ENCODE results near the gene RFX3.

The RFX3 gene

DNA sequence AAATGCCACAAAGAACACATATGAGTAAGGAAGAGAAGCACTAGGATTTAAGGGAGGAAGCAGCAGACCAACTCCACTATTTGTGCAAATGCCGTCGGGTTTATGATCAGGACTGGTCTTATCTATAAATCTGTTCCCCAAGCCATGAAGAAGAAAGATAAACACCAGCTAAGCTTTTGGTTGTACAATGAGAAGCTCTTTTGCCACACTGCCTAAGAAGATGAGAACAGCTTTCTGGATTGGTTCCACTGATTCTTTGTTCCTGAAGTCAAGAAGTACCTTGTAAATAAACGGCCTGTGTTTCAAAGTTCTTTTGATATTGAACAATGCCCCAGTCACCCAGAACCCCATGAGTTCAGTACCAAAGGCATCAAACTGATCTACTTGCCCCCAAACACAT is 93.9 kb downstream of the RFX3 start:
- no peak for DNase-seq

DNA sequence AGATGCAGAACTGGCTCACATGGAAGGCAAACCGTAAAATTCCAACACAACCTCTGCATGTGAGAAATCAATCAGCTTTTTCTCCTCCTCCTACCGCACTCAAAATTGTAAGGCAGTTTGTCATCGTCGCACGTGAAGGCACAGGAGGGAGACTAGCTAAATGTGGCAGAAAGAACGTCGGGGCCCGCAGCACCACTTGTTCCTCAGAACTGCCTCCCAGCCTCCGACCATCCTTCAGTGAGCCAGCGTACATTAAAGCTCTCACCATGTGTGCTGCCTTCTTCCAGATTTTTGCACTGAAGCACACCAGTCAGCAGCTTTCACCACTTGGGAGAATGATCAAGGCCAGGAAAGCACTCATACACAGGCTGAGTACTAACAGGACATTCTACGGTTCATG is 105.9 kb downstream of the RFX3 start:
- DNase-seq, result no peak

DNA sequence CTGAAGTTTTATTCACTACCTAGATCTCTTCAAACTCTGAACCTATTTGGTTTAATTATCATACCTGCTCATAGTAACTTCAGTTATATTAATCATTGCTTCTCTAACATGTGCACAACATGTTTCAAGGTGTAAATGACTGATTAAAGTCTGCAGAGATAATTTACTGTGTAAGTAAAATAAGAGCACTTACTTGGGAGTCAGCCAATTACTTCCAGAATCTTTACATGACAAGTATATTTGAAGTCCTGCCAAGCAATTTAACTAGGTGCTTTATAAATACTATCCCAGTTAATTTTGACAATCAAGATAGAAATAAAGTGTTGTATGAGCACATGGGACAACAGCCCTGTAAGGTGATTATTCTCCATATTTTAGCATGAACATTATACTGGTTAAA is 109.9 kb downstream of the RFX3 start:
- no peak for DNase-seq

DNA sequence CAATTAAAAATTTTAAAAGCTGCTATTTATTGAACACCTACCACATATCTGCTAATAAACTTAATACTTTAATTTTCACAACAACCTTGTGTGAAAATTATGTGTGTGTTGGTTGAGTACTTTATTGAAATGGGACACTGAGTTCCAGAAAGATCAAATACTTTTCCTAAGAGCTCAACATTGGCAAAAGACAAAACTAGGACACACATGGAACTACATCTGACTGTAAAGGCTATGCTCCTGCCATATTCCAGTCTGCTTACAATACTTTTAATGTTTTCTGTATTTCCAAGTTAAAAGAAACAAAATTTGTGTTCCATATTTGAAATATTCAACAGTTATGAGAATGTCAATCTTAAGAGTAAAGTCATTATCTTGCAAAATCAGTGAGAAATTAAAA is 111.8 kb downstream of the RFX3 start:
- no peak for DNase-seq

DNA sequence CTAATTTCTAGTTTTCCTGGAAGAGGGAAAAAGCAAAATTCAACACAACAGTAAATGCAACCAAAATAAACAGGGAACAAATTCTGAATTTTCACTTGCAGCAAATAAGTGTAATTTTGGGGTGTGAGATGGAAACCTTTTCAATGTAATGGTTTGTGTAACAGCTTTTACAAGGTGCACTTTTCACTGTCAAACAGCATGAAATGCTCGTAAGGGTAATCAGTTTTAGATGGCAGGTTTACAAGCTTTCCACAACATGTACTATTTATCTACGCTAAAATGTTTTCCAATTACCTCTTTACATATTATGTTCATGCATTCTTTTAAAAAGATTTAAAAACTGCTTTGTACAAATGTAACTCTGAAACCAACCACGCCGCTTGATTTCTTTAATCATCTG is 115.3 kb downstream of the RFX3 start:
- no peak for DNase-seq

DNA sequence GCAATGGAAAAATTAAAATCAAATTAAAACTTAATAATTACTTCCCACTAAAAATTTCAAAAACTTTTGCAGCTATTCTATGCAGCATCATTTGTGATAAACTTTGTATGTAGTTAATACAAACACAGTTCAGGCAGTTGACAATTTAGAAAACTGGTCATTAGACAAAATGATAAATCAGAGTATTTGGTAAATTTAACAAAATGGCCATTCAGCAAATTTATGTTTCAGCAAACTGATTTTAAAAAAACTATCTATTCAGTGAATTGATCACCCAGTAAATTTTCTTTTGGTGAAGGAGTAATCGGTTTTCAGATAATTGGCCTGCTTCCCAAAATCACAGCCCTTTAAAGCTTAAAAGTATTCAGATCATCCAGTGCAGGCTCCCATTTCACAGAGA is 116.3 kb downstream of the RFX3 start:
- DNase-seq, result no peak

DNA sequence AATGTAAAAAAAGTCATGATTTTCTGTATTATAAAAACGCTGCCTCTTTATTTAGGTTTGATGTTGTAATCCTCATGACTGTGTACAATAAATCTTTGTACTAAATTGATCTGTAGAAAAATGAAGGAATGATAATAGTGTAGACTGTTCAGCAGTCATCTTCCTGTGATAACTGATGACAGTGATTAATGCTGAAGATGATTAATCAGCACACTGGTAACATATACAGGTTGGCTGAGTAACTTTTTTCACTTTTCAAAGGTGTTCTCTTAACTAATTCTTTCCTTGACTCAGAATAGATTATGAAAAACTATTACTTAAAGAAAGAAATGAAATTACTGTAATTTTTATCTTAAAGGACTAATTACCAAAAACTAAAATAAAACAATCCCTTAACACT is 122.5 kb downstream of the RFX3 start:
- no peak for DNase-seq

DNA sequence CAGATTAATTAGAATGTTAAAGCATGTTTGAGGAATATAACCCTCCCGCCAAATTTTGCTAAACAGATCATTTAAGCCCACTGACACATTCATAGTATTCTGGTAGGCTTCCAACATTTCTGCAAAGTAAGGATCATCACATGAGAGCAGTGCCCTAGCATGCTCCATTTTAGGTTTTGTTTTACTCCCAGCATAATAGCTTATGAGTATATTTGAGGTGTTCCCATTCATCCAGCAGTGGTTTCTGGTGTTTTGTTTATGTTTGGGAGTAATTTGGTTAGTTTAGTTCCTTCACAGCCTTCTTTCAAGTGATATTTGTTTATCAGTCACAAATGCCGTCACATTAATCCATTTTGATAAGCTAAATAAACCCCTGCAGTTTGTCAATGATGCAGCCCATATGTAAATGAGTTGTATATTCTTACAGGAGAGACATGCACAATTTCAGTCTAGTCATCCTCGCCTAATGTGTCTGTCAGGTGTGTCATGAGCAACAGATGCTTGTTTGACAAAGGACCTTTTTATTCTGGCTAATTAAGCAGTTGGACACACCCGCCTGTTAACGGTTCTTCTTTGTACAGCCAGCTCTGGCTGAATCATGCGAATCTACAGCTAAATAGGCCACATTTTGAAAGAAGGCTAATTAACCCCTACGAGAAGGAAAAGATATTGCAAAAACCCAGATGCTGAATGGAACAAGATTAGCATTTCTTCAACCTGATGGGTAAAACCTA is 124.4 kb downstream of the RFX3 start:
- DNase-seq, result no peak

DNA sequence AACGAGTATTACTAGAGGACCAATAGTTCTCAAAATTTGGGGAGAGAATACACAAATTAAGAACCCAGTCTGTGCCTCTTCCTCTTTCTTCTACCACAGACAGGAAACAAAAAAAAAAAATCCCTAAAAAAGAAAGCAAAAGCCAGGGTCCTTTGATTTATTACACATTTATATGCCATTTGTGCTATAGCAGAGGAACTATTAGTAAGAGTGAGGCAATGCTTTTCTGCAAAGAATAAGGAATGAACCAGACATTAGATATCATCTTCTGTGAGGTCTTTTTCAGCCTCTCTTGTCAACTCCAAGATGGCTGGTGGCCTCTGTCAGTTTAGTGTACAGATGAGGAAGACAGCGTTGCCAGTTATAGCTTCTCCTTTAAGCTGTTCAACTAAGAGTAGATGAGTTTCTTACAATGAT is 127.6 kb downstream of the RFX3 start:
- no peak for DNase-seq

DNA sequence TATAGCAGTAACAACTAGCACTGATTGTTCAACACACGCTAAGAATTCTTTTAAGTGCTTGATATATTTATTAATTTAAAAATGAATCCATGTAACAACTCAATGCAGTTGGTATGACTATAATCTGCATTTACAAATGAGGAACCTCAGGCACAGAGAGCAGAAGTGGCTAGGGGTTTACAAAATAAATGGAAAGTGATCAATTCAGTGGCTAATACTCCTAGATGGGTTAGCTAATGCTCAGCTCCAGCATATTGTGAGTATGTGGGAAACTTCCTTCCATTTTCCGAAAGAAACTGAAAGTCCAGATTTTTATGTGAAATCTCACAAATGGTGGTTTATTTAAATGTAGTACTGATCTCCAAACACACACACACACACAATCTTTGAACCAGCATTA is 128.0 kb downstream of the RFX3 start:
- DNase-seq, result no peak

DNA sequence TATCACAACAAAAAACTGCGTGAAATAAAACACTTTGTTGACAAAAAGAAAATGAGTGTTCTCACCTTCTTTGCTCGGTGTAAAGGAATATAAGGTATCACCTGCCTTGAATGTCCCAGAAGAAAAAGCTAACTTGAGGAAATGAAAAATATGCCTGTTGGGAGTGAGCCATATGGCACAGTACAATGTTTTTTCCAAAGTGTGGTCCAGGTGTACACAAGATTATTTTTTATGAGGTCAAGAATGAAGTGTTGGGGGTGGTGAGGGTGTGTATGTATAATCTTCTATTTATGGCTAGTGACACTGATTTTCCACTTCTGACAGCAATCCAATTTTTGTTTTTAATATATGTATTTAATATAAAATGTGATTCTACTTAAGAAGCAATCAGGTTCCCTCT is 134.4 kb downstream of the RFX3 start:
- no peak for DNase-seq

DNA sequence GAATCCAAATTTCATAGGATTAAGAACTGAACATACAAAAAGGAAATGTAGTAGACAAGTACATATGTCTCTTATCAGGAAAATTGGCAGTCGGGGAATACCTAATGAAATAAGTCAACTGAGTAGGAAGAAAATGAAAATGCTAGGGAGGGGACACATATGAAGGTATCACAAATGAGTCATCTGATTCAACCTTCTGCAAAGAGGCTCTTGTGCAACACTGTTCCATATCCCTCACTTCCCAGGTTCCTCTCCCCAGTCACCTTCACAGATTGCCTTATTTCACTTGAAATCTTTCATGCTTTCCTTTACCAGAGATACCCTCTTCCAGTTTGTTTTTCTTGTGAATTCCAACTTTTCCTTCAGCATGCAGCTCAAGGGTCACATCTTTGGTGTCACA is 139.0 kb downstream of the RFX3 start:
- no peak for DNase-seq

DNA sequence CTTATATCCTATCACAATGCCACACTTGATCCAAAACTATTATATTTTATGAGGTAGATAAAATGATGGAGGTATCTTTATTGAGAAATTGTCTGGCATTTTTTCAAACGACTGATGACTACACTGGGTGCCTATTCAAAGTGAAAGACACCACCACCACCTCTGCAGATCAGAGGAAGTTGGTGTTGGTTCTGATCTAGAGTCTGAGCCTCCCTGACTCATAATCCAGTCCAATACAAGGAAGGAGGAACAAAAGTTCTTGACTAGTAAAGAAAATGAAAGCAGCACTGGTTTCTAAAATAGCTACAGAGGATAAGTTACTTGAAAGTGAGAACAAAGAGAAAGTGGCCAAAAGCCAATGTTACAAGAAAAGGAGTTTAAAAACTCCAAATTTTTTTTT is 139.9 kb downstream of the RFX3 start:
- DNase-seq, result no peak

DNA sequence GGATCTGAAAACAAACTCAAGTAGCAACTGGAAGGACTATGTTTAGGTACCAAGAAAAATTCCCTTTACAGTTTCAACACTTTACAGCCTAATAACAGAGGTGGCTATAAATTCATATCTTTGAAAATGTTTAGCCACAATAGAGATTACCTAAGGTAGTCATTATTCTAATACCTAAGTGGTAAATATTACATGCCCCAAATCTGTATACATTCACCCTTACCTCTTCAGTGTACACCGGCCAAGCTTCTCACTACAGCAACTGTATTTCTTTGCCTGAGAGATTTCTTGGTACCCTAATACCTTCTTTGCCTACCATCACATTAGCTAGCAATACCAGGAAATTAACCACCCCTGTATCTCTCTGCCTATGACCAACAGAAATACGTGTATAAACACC is 154.0 kb downstream of the RFX3 start:
- DNase-seq, result no peak

DNA sequence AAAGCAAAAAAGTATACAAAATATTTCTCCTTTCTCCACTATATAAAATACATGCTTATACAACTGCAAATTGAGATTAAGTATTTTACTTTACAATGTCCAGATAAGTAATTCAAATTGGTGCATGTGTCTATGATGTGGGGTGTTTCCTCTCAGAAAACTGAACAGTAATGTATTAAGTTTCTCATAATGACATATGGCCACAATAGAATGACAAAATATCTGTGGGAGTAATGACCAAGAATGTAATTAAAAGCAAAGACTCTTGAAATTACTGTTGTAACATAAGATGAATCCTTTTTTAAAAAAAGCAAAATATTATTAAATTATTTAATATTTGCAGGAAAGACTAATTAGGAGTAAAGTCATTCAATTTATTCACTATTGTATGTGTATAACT is 155.1 kb downstream of the RFX3 start:
- no peak for DNase-seq

DNA sequence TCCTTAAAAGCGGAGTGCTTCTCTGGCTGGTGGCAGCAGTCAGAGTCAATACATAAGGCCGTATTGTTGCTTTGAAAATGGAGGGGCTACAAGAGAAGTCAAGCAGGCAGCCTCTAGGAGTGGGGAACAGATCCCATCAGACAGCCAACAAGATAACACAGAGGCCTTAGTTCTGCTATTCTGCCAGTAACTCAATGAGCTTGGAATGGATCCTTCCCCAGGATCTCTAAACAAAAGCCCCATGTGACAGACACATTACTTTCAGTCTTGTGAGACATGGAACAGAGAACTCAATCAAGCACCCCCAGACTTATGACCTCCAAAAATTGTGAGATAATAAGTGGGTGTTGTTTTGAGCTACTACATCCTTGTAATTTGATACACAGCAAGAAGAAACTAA is 158.6 kb downstream of the RFX3 start:
- DNase-seq, result no peak

DNA sequence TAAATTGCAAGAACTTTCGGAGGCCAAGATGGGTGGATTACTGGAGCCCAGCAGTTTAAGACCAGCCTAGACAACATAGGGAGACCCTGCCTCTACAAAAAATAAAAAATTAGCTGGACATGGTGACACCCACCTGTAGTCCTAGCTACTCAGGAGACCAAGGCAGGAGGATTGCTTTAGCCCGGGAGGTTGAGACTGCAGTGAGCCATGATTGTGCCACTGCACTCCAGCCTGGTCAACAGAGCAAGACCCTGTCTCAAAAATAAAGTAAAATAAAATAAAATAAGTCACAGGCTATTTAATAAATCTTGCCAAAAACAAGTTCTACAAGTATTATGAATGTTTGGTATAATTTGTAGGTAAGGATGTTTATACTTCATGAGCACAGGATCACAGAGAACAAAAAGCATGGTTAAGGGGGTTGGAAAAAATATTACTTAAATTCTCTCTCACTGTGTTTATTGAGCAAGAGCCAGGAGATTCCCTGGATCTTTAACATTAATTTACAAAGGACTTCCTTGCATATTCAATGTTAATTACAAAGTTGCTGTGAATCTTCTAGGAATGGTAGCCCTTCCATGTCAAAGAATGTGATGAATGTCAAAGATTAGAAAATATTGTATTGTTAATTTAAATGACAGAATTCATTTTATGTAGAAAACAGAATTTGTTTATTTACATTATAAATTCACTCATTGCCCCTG is 164.0 kb downstream of the RFX3 start:
- no peak for DNase-seq

DNA sequence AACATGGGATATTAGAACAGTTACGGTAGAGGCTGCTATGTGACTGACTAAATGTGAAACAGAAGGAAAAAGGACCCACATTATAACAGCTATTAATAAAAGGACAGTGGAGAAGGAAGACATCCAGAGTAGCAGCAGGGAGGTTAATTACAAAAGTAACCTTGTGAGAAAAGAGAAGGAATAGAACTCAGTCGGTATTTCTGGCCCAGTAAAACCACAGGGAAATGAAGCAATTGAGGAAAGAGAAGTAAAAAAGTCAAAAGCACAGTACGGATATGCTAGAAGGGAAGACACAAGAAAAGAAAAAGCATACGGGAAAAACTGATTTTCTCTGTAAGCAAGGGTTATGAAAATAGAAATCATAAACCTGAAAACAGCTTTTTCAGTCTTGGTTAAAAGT is 164.7 kb downstream of the RFX3 start:
- DNase-seq, result no peak

DNA sequence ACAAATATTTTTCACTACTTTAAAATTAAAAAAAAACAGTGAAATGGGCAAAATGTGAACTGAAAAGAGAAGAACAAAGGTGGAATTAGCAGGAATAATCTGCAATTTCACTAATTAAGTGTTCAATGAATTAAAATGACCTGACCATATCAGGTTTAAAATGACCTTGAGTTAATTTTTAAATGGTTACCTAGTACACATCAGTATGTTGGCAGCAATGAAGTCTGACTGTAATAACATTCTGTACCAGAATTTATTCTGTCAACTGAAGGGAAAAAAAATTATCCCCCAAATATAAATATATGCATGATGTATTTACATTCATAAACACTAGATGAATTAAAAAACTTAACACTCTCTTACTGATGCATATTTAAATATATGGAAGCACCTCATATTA is 165.6 kb downstream of the RFX3 start:
- DNase-seq, result no peak

DNA sequence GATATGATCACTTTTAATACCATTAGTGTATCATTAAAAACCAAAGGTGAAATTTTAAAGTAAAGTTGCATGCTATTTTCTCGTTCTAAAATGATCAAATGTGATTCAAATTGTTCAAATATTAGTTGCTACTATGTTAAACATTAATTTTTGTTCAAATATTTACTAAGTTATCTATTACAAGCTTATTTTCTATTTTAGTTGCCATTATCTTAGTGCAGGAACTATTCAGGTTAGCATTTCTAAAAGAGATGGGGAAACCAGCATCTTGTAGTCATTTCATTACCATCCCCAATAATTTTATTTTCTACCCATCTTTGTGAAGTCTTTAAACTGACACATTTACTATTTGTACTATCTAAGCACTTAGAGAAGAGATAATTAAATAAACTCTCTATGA is 166.0 kb downstream of the RFX3 start:
- no peak for DNase-seq

DNA sequence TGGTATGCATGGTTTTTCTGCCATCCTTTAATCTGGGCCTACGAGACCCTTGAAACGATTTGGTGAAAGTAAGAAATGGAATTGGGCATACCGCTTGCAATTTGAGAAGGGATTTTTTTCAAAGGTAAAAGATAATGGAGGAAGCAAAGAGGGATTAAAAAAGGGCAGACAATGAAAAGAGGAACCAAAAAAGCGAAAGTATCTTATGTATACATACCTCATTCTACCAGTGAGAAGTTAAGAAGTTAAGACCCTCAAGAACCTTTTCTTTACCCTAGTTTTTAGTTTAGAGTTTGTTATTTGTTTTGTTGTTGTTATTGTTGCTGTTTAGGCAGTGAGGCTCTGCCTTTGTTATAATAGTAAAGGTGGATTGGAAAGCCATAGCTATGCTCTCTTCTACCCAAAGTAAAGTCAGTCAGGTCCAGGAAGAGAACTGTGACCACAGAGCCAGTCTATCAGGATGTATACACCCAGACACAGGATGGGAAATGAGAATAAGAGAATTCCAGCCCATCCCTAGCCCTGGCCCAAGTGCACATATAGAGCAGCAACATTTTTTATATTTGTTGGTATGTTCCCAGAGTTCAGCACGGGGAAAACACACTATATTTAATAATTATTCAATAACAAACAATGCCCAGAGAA is 166.6 kb downstream of the RFX3 start:
- DNase-seq, result no peak

DNA sequence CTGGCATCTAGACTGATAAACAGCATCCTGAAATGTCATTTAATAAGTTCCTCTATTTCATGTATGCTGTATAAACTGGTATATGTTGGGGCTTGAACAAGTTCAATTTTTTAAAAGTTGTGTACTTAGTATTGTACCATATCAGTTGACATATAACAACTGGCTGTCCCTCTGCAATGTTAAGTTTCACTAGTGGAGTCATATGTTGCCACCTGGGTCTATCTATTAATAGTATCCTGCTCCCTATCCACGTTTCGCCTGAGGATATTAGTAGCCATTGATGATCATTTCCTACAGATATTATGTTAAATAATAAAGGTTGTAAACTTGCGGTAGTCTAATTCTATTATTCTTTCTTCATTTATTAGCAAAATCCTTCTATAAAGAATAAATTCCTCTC is 177.6 kb downstream of the RFX3 start:
- DNase-seq, result no peak

DNA sequence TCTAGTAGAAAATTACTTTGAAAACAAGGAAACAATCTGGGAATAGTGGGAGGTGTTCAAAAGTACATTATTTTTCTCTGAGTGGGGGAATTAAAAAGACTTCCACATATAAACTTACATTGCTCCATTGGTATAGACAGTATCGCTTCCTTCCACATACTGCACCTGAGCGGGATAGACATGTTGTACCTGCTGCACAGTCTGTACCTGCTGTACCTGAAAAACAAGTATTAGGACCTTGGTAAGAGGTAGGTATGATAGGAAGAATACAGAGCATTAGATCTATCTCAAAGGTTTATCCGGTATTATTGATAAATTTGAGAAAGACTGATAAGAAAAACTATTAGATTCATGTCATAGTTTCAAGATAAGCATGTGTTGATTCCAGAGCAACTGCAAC is 179.3 kb downstream of the RFX3 start:
- DNase-seq, result no peak

DNA sequence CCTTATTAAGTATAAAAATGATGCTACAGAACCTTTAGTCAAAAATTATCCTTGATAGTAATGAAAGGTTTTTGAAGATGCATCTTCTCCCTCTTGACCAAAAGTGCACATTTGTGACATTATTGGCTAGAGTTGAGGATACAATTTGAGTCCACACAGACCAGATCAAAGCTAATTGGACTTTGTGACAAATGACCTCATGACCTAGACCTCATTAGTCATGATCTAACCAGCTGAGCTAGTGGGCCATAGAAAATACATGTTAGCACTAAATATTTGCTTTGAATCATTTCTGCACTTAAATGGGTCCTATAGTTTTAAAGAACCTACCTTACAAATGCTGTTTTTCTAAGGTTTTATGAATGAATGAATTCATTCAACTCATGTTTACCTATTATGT is 182.1 kb downstream of the RFX3 start:
- DNase-seq, result no peak

Measured in NCI-H510A (cell line).